HCT116 (cell line): ENCODE measurements around the gene QSOX1. TPM values are rescaled to one million over a fixed set of nuclear protein-coding genes. Genes with fewer than 3 reads are reported as not detected.

Source experiments
- ATAC-seq: fragments of 200-7000 bp; cut with Tn5 transposase; 2 replicates; pipeline ENCODE4 v1.9.1; 2020; ENCODE audit warnings: mild to moderate bottlenecking, moderate library complexity
- BruUV-seq: library from RNA; stranded (reverse); fragments of 400-500 nt; replicated peaks from 2 replicates; lab custom pipeline; 2021; lab: Mats Ljungman, UMichigan
- CTCF ChIA-PET: fragments of 300-600 bp; sonication (Branson Sonifier 250); formaldehyde crosslinking; loops from one replicate; lab custom pipeline; 2021; ENCODE audit warnings: antibody characterized with exemption; lab: Charles Lee
- POLR2A ChIA-PET: fragments of 300-600, 350-600 bp; sonication (Branson Sonifier 250); formaldehyde crosslinking; loops from one replicate; lab custom pipeline; 2021; ENCODE audit warnings: antibody characterized with exemption; lab: Charles Lee
- RAD21 ChIA-PET, 2 experiments: fragments of 300-600 bp; sonication (Branson Sonifier 250); formaldehyde crosslinking; loops; one replicate each; lab custom pipeline; 2023; ENCODE audit warnings: low total read pairs in 2 of 2; ENCODE audit not compliant: uncharacterized antibody in 2 of 2, unreplicated experiment in 2 of 2, low non-redundant PET in 1 of 2; lab: Charles Lee
- DNase-seq: peaks from one replicate; pipeline ENCODE4 v3.0.0-alpha.2; 2010; ENCODE audit warnings: low read depth, low spot score
- H2AFZ ChIP-seq: fragments of 200-600 bp; shearing (Covaris generic), sonication (generic); 2 replicates; pipeline ENCODE4 v1.6.1; 2017; ENCODE audit warnings: low read depth, mixed run types, mixed read lengths, antibody characterized with exemption, low read length; ENCODE audit not compliant: poor library complexity, severe bottlenecking
- H3K27ac ChIP-seq: 2 replicates; pipeline ENCODE4 v1.5.1; 2012; ENCODE audit warnings: low read depth, low read length
- H3K27me3 ChIP-seq: fragments of 200-600 bp; sonication (generic); 2 replicates; pipeline ENCODE4 v1.6.1; 2016; ENCODE audit warnings: mixed run types, low read length, mixed read lengths; ENCODE audit not compliant: insufficient read depth
- H3K36me3 ChIP-seq, 2 experiments: fragments of 200-500 bp in 1 of 2; fragments of 200-600 bp in 1 of 2; sonication (Bioruptor generic) in 1 of 2; sonication (generic) in 1 of 2; 2 replicates each; pipeline versions ENCODE4 v1.5.1 to v1.6.1; 2014 to 2016; ENCODE audit warnings: low read length in 2 of 2, inconsistent platforms in 1 of 2, mixed read lengths in 1 of 2, mixed run types in 1 of 2; ENCODE audit not compliant: insufficient read depth in 2 of 2, control insufficient read depth in 1 of 2
- H3K4me1 ChIP-seq, 2 experiments: fragments of 200-600 bp in 1 of 2; sonication (generic) in 1 of 2; 2 replicates each; pipeline versions ENCODE4 v1.5.1 to v1.6.1; 2012 to 2017; ENCODE audit warnings: low read length in 2 of 2, inconsistent platforms in 1 of 2, mild to moderate bottlenecking in 1 of 2, mixed read lengths in 1 of 2, mixed run types in 1 of 2, moderate library complexity in 1 of 2; ENCODE audit not compliant: insufficient read depth in 2 of 2, control insufficient read depth in 1 of 2
- H3K4me2 ChIP-seq: fragments of 200-600 bp; sonication (generic); 2 replicates; pipeline ENCODE4 v1.6.1; 2017; ENCODE audit warnings: mixed run types, low read length, mixed read lengths
- H3K4me3 ChIP-seq, 2 experiments: fragments of 200-600 bp in 1 of 2; sonication (generic) in 1 of 2; replicated peaks in 1 of 2; 2 replicates each; pipeline ENCODE4 v1.5.1; 2011 to 2016; ENCODE audit warnings: low read length in 2 of 2, control low read depth in 1 of 2, low read depth in 1 of 2, mild to moderate bottlenecking in 1 of 2, mixed read lengths in 1 of 2, mixed run types in 1 of 2
- H3K79me2 ChIP-seq: fragments of 200-600 bp; sonication (generic); 2 replicates; pipeline ENCODE4 v1.6.1; 2017; ENCODE audit warnings: mild to moderate bottlenecking, mixed run types, low read length, moderate library complexity, mixed read lengths; ENCODE audit not compliant: insufficient read depth
- H3K9ac ChIP-seq: fragments of 200-600 bp; sonication (generic); 2 replicates; pipeline ENCODE4 v1.6.1; 2016; ENCODE audit warnings: low read length, mixed read lengths
- H3K9me2 ChIP-seq: fragments of 200-600 bp; sonication (generic), shearing (Covaris generic); 2 replicates; pipeline ENCODE4 v1.6.1; 2017; ENCODE audit warnings: mixed run types, mild to moderate bottlenecking, moderate library complexity; ENCODE audit not compliant: insufficient read depth
- H3K9me3 ChIP-seq, 2 experiments: fragments of 200-500 bp in 1 of 2; fragments of 200-600 bp in 1 of 2; sonication (Bioruptor generic) in 1 of 2; sonication (generic) in 1 of 2; 2 replicates each; pipeline ENCODE4 v1.6.1; 2014 to 2017; ENCODE audit warnings: low read length in 2 of 2, mixed read lengths in 2 of 2, inconsistent platforms in 1 of 2, low read depth in 1 of 2, mild to moderate bottlenecking in 1 of 2, mixed run types in 1 of 2, moderate library complexity in 1 of 2; ENCODE audit not compliant: control insufficient read depth in 1 of 2, insufficient read depth in 1 of 2
- H4K20me1 ChIP-seq: fragments of 200-600 bp; sonication (generic), shearing (Covaris generic); 2 replicates; pipeline ENCODE4 v1.6.1; 2017; ENCODE audit warnings: mixed run types, mild to moderate bottlenecking, moderate library complexity; ENCODE audit not compliant: insufficient read depth
- ATF3 ChIP-seq: IDR thresholded peaks from 2 replicates; pipeline ENCODE4 v1.6.1; 2012
- CEBPB ChIP-seq: IDR thresholded peaks from 2 replicates; pipeline ENCODE4 v1.6.1; 2012; ENCODE audit warnings: low read depth
- CTCF ChIP-seq, 3 experiments: fragments of 200-600 bp in 1 of 3; sonication (generic) in 1 of 3; IDR thresholded peaks in 2 of 3; conservative IDR thresholded peaks in 1 of 3; 2 replicates each; pipeline ENCODE4 v1.5.1; 2012 to 2017; ENCODE audit warnings: low read depth in 2 of 3, low read length in 2 of 3, antibody characterized with exemption in 1 of 3, borderline replicate concordance in 1 of 3, control low read depth in 1 of 3, mild to moderate bottlenecking in 1 of 3, mixed read lengths in 1 of 3, mixed run types in 1 of 3, moderate library complexity in 1 of 3; ENCODE audit not compliant: insufficient read depth in 1 of 3
- EGR1 ChIP-seq: IDR thresholded peaks from 2 replicates; pipeline ENCODE4 v1.6.1; 2012; ENCODE audit warnings: low read depth
- ELF1 ChIP-seq: IDR thresholded peaks from 2 replicates; pipeline ENCODE4 v1.6.1; 2012; ENCODE audit warnings: low read depth, borderline replicate concordance
- EZH2 ChIP-seq: fragments of 200-600 bp; sonication (generic); IDR thresholded peaks from 2 replicates; pipeline ENCODE4 v1.6.1; 2017; ENCODE audit warnings: antibody characterized with exemption, mixed run types
- EZH2phosphoT487 ChIP-seq: fragments of 200-600 bp; IDR thresholded peaks from 2 replicates; pipeline ENCODE4 v1.6.1; 2018; ENCODE audit warnings: antibody characterized with exemption, borderline replicate concordance
- FOSL1 ChIP-seq: IDR thresholded peaks from 2 replicates; pipeline ENCODE4 v1.6.1; 2012; ENCODE audit warnings: low read depth
- JUND ChIP-seq: IDR thresholded peaks from 2 replicates; pipeline ENCODE4 v1.6.1; 2012
- POLR2A ChIP-seq: IDR thresholded peaks from 2 replicates; pipeline ENCODE4 v1.7.0; 2011; ENCODE audit warnings: borderline replicate concordance; ENCODE audit not compliant: insufficient read depth, insufficient read length; ENCODE audit errors: extremely low read depth
- RAD21 ChIP-seq: IDR thresholded peaks from 2 replicates; pipeline ENCODE4 v1.6.1; 2012; ENCODE audit warnings: low read depth, mild to moderate bottlenecking
- REST ChIP-seq: IDR thresholded peaks from 2 replicates; pipeline ENCODE4 v1.6.1; 2012; ENCODE audit warnings: low read depth
- SP1 ChIP-seq: IDR thresholded peaks from 2 replicates; pipeline ENCODE4 v1.6.1; 2012; ENCODE audit warnings: low read depth
- SRF ChIP-seq: IDR thresholded peaks from 2 replicates; pipeline ENCODE4 v1.6.1; 2012; ENCODE audit warnings: low read depth
- TCF7L2 ChIP-seq: IDR thresholded peaks from 2 replicates; pipeline ENCODE4 v1.7.0; 2011; ENCODE audit warnings: borderline replicate concordance, inconsistent platforms; ENCODE audit not compliant: insufficient read depth, insufficient read length; ENCODE audit errors: extremely low read depth
- YY1 ChIP-seq: IDR thresholded peaks from 2 replicates; pipeline ENCODE4 v1.6.1; 2011; ENCODE audit warnings: low read length, low read depth, moderate library complexity, mild to moderate bottlenecking; ENCODE audit not compliant: insufficient replicate concordance; ENCODE audit errors: extremely low read depth
- ZBTB33 ChIP-seq: IDR thresholded peaks from 2 replicates; pipeline ENCODE4 v1.6.1; 2011; ENCODE audit warnings: mild to moderate bottlenecking, low read length, moderate library complexity; ENCODE audit not compliant: insufficient replicate concordance; ENCODE audit errors: extremely low read depth
- ZFX ChIP-seq: fragments of 450-650 bp; IDR thresholded peaks from 2 replicates; pipeline ENCODE4 v1.6.1; 2017
- ZNF274 ChIP-seq: fragments of 200-500 bp; sonication (Bioruptor generic); IDR thresholded peaks from 2 replicates; pipeline ENCODE4 v1.6.1; 2014; ENCODE audit warnings: mild to moderate bottlenecking, low read depth, low read length, inconsistent platforms
- intact Hi-C: fragments of 100-400 bp; cut with micrococcal nuclease; formaldehyde crosslinking; loops from 2 replicates; pipeline ENCODE4 v1.10.0; 2022
- total RNA-seq: library from RNA; stranded (reverse); gene quantifications from one replicate; pipeline ENCODE4 v1.2.1, GENCODE V29; 2021; ENCODE audit not compliant: unreplicated experiment

The QSOX1 gene
- total RNA-seq, 1 experiment from 2014 or later, result 89.2 TPM

GRCh38 chr1:180227861-180228647 lies 73.4 kb downstream of the QSOX1 start:
- H3K4me2 ChIP-seq, result no peak overlapping the region
- no TSS peak for BruUV-seq
- RAD21 ChIA-PET, result no interaction called here
- H3K9me3 ChIP-seq, result no peaks in the 10 kb centered on the region
- H3K27ac ChIP-seq, result no peak overlapping the region
- CTCF ChIA-PET, result no interaction called here
- H3K9me2 ChIP-seq, result no peaks in the 10 kb centered on the region
- POLR2A ChIA-PET, result no interaction called here
- intact Hi-C loops, result no loop called here
- no peaks in the 10 kb centered on the region for H3K36me3 ChIP-seq
- DNase-seq, result no peak
- no peaks in the 10 kb centered on the region for H4K20me1 ChIP-seq
- no peaks in the 10 kb centered on the region for H3K79me2 ChIP-seq
- peaks cover 10 to 28% of the 10 kb centered on the region in 2 experiments for H3K4me1 ChIP-seq
- no peak overlapping the region for H3K9ac ChIP-seq
- no peak for TF ChIP-seq FOSL1
- TF ChIP-seq YY1, result no peak
- no peak for TF ChIP-seq ZBTB33
- TF ChIP-seq ZNF274, result no peak
- TF ChIP-seq EZH2, result no peak
- TF ChIP-seq EZH2phosphoT487, result no peak
- no peak for TF ChIP-seq TCF7L2
- TF ChIP-seq ELF1, result no peak
- no peak for TF ChIP-seq ZFX
- no peak for TF ChIP-seq EGR1
- TF ChIP-seq RAD21, result no peak
- TF ChIP-seq CTCF (IDR thresholded peaks at IDR 0.05 in 2 of 3, conservative IDR thresholded peaks at IDR 0.05 in 1 of 3; ENCODE audit: borderline replicate concordance in 1 of 3, insufficient read depth in 1 of 3, low read depth in 2 of 3, low read length in 2 of 3), result no peak
- TF ChIP-seq SP1, result no peak
- no peak for TF ChIP-seq POLR2A
- no peak for TF ChIP-seq JUND
- TF ChIP-seq ATF3, result no peak
- TF ChIP-seq REST, result no peak
- TF ChIP-seq SRF, result no peak
- TF ChIP-seq CEBPB, result no peak
- TF ChIP-seq, all 23 proteins: peak for 0
- no peak for ATAC-seq
- Histone ChIP-seq H3K27me3 (peaks cover 14% of the 10 kb centered on the region), H3K4me3 (no peak overlapping the region), H2AFZ (no peak overlapping the region)
